SU-DHL-6 (cell line): ENCODE data around the gene THEMIS.

Experiments
- H2AFZ ChIP-seq: fragments of 200-600 bp; sonication (generic); 2 replicates; pipeline ENCODE4 v1.6.1; 2014; ENCODE audit warnings: low read depth, mild to moderate bottlenecking, moderate library complexity, mixed read lengths, antibody characterized with exemption, low read length; ENCODE audit not compliant: severe bottlenecking
- H3F3A ChIP-seq: fragments of 200-600 bp; shearing (Covaris generic); 2 replicates; pipeline ENCODE4 v1.6.0; 2016; ENCODE audit warnings: antibody characterized with exemption, mild to moderate bottlenecking; ENCODE audit not compliant: insufficient read depth
- H3K27ac ChIP-seq: fragments of 200-600 bp; sonication (generic); 2 replicates; pipeline ENCODE4 v1.5.1; 2016; ENCODE audit warnings: low read depth, mild to moderate bottlenecking, low read length, moderate library complexity, mixed read lengths
- H3K27me3 ChIP-seq: fragments of 200-600 bp; sonication (generic), shearing (Covaris generic); 2 replicates; pipeline ENCODE4 v1.6.0; 2014; ENCODE audit warnings: mild to moderate bottlenecking, low read length
- H3K36me3 ChIP-seq: fragments of 200-600 bp; sonication (generic); 2 replicates; pipeline ENCODE4 v1.6.1; 2014; ENCODE audit warnings: mild to moderate bottlenecking, low read length, mixed read lengths
- H3K4me2 ChIP-seq: fragments of 300-600, 200-600 bp; shearing (Covaris generic), sonication (generic); 2 replicates; pipeline ENCODE4 v1.6.0; 2014; ENCODE audit warnings: low read length, low read depth, mild to moderate bottlenecking; ENCODE audit not compliant: poor library complexity, severe bottlenecking
- H3K4me3 ChIP-seq: fragments of 200-600 bp; sonication (generic); 2 replicates; pipeline ENCODE4 v1.5.1; 2014; ENCODE audit warnings: antibody characterized with exemption, low read length, mild to moderate bottlenecking, mixed read lengths; ENCODE audit not compliant: insufficient read depth, poor library complexity, severe bottlenecking
- H3K79me2 ChIP-seq: fragments of 200-600 bp; sonication (generic); 2 replicates; pipeline ENCODE4 v1.6.1; 2014; ENCODE audit warnings: mild to moderate bottlenecking, low read length, moderate library complexity; ENCODE audit not compliant: insufficient read depth
- H3K9ac ChIP-seq: fragments of 200-600 bp; sonication (generic); 2 replicates; pipeline ENCODE4 v1.7.0; 2014; ENCODE audit warnings: mild to moderate bottlenecking, low read length
- H3K9me2 ChIP-seq: fragments of 200-600 bp; sonication (generic); replicated peaks from 2 replicates; pipeline ENCODE4 v1.6.1; 2014; ENCODE audit warnings: low read length; ENCODE audit not compliant: insufficient read depth
- H3K9me3 ChIP-seq: fragments of 200-600 bp; sonication (generic); 2 replicates; pipeline ENCODE4 v1.6.1; 2014; ENCODE audit warnings: low read length, mixed read lengths; ENCODE audit not compliant: insufficient read depth
- H4K20me1 ChIP-seq: fragments of 200-600 bp; sonication (generic); 2 replicates; pipeline ENCODE4 v1.6.1; 2014; ENCODE audit warnings: low read depth, mild to moderate bottlenecking, antibody characterized with exemption, low read length, moderate library complexity, mixed read lengths
- EZH2phosphoT487 ChIP-seq: fragments of 200-600 bp; sonication (generic), shearing (Covaris generic); conservative IDR thresholded peaks from 2 replicates; pipeline ENCODE4 v1.6.1; 2018; ENCODE audit warnings: mild to moderate bottlenecking, antibody characterized with exemption, low read length, moderate library complexity, mixed read lengths
- TF ChIP-seq, protein P1 (sequence below): fragments of 200-600 bp; sonication (generic); IDR thresholded peaks from one replicate; pipeline ENCODE4 v1.5.1; 2017; ENCODE audit warnings: antibody characterized with exemption, mild to moderate bottlenecking, low read length, moderate library complexity; ENCODE audit not compliant: insufficient read depth, poor library complexity, severe bottlenecking

The THEMIS gene

DNA sequence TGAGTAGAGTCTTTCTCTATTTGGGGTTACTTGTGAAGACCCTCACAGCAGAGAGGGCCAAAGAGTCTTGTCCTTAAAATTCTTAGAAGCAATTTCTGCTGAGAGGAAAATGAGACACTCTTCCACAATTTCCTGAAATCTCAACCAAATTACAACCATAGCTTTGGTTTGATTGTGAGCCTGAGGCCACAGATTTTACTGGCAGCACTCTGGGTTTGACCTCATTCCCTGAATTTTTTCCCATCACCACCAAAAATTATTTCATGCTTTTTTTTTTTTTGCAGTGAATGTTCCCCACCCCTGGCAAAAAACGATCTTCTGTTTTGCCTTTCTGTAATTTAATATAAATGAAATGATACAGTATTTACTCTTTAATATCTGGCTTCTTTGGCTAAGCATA, 125.5 kb downstream of the THEMIS start:
- no peak for TF ChIP-seq EZH2phosphoT487
- TF ChIP-seq, protein P1, sequence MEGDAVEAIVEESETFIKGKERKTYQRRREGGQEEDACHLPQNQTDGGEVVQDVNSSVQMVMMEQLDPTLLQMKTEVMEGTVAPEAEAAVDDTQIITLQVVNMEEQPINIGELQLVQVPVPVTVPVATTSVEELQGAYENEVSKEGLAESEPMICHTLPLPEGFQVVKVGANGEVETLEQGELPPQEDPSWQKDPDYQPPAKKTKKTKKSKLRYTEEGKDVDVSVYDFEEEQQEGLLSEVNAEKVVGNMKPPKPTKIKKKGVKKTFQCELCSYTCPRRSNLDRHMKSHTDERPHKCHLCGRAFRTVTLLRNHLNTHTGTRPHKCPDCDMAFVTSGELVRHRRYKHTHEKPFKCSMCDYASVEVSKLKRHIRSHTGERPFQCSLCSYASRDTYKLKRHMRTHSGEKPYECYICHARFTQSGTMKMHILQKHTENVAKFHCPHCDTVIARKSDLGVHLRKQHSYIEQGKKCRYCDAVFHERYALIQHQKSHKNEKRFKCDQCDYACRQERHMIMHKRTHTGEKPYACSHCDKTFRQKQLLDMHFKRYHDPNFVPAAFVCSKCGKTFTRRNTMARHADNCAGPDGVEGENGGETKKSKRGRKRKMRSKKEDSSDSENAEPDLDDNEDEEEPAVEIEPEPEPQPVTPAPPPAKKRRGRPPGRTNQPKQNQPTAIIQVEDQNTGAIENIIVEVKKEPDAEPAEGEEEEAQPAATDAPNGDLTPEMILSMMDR = no peak
- Histone ChIP-seq H3K4me2 (no peak overlapping the region), H4K20me1 (no peaks in the 10 kb centered on the region), H3K36me3 (no peaks in the 10 kb centered on the region), H3K27me3 (no peaks in the 10 kb centered on the region), H3K27ac (no peak overlapping the region), H3K4me3 (no peak overlapping the region), H3K9me2 (no peaks in the 10 kb centered on the region), H2AFZ (no peak overlapping the region), H3K9ac (no peak overlapping the region), H3K79me2 (no peaks in the 10 kb centered on the region), H3F3A (no peaks in the 10 kb centered on the region), H3K9me3 (no peaks in the 10 kb centered on the region)

DNA sequence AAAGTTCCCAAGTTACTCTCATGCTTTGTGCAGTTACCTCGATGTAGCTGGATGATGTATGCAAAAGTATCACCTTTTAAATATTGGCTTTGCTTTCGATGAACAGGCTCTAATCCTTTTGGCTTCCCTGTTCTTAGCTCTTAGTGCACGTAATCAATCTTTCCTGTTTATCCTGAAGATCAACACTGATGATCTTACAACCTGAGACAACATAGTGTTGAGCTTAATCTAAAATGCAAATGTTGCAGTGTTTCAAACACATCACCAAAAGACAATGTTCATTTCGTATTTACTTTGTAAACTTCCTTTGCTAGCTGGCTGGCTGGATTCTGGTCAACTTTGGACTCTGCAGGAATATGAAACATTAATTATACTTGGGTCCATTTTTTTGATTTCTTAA, 132.1 kb downstream of the THEMIS start:
- TF ChIP-seq, protein P1 = no peak
- TF ChIP-seq EZH2phosphoT487 = no peak
- Histone ChIP-seq H3K4me3 (no peak overlapping the region), H3K36me3 (no peaks in the 10 kb centered on the region), H3K4me2 (no peak overlapping the region), H3K27me3 (no peaks in the 10 kb centered on the region), H4K20me1 (no peaks in the 10 kb centered on the region), H3K79me2 (no peaks in the 10 kb centered on the region), H3K27ac (no peak overlapping the region), H2AFZ (no peak overlapping the region), H3K9me2 (no peaks in the 10 kb centered on the region), H3K9ac (no peak overlapping the region), H3K9me3 (no peaks in the 10 kb centered on the region), H3F3A (no peaks in the 10 kb centered on the region)

DNA sequence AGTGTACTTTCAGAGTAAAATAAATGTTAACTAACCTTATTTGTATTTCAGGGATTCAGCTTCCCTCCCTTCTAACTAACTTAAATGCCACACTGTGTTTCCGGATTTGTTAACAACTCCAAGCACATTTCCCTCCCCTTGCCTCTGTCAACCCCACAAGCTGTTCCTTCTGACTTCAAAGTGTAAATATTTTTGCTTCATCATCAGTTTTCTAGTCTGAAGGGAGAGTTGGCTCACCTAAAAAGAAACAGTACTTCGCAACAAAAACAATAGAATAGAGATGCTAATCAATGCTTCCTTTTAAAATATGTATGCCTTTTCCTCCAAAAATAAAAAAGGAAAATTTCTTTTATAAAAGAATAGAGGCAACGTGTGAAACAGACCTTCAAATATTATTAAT, 132.6 kb downstream of the THEMIS start:
- H3K27me3 ChIP-seq = no peaks in the 10 kb centered on the region
- H3K36me3 ChIP-seq = no peaks in the 10 kb centered on the region
- H3F3A ChIP-seq = no peaks in the 10 kb centered on the region
- H3K9me3 ChIP-seq = no peaks in the 10 kb centered on the region
- no peak overlapping the region for H3K4me2 ChIP-seq
- no peaks in the 10 kb centered on the region for H3K9me2 ChIP-seq
- H3K9ac ChIP-seq = no peak overlapping the region
- H3K4me3 ChIP-seq = no peak overlapping the region
- H3K27ac ChIP-seq = no peak overlapping the region
- H2AFZ ChIP-seq = no peak overlapping the region
- no peaks in the 10 kb centered on the region for H4K20me1 ChIP-seq
- TF ChIP-seq EZH2phosphoT487 = no peak
- TF ChIP-seq, protein P1 = no peak
- no peaks in the 10 kb centered on the region for H3K79me2 ChIP-seq

DNA sequence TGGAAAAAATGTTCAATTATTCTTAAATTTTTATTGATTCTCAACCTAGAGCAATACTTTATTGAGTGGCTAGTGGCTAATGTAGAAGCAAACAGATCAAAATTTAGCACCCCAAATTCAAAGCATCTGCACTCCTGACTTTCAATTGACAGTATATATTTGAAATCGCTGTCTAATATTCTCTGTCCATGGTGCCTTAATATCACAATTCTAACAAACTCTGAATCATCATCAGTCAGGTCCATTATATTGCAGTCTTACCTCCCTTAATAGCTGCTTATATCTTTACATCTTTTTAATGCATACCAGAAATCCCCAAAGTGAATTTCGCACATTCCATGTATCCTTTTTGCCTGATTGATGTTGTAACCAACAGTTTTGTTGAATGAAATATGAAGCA, 134.9 kb downstream of the THEMIS start:
- TF ChIP-seq, protein P1 = no peak

More for the DNA sequence above, 134.9 kb downstream of the THEMIS start:
- no peak overlapping the region for H3K27ac ChIP-seq
- H2AFZ ChIP-seq = no peak overlapping the region
- no peak overlapping the region for H3K4me3 ChIP-seq
- H3K27me3 ChIP-seq = no peaks in the 10 kb centered on the region
- H3F3A ChIP-seq = no peaks in the 10 kb centered on the region
- no peak overlapping the region for H3K4me2 ChIP-seq
- H3K9me3 ChIP-seq = no peaks in the 10 kb centered on the region
- H4K20me1 ChIP-seq = no peaks in the 10 kb centered on the region
- no peak overlapping the region for H3K9ac ChIP-seq
- no peaks in the 10 kb centered on the region for H3K9me2 ChIP-seq
- H3K79me2 ChIP-seq = no peaks in the 10 kb centered on the region
- no peaks in the 10 kb centered on the region for H3K36me3 ChIP-seq
